COR-L47 (cell line): ENCODE data around the gene ANKS6.
A peak's percentile ranks its signal among the peaks of the same experiment; 100 is the strongest.

ENCODE experiments used
- DNase-seq: peaks from one replicate; lab custom pipeline; 2025; lab: John Stamatoyannopoulos, UW

ANKS6 gene

GRCh38 chr9:98815391-98815951 is 19.1 kb upstream of the ANKS6 start:
- DNase-seq: no peak

DNA sequence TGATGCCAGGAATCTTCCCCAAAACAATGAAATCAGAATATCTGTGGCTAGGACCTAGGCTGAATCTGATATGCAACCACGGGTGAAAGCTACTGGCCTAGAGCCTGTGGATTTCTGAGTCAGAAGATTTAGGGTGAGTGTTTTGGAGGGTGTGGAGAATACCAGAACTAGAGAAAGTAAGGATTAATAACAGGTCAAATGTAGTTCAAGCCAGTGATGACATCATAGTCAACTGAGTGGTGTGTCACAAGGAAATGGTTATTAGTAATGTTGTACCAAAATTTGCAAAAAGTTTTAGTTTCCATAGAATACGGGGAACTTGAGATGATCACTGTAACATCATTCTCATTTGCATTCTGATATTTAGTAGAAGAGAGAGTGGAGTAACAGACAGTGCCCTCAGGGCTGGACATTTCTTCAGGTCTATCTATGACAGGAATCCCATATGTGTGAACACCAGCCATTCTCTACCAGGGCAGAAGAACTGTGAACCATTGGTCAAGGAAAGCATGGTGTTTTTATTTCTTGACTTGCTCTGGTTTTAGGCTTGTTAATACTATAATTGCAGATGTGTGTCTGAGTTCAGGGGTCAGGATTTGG is 14.8 kb upstream of the ANKS6 start:
- no peak for DNase-seq

DNA sequence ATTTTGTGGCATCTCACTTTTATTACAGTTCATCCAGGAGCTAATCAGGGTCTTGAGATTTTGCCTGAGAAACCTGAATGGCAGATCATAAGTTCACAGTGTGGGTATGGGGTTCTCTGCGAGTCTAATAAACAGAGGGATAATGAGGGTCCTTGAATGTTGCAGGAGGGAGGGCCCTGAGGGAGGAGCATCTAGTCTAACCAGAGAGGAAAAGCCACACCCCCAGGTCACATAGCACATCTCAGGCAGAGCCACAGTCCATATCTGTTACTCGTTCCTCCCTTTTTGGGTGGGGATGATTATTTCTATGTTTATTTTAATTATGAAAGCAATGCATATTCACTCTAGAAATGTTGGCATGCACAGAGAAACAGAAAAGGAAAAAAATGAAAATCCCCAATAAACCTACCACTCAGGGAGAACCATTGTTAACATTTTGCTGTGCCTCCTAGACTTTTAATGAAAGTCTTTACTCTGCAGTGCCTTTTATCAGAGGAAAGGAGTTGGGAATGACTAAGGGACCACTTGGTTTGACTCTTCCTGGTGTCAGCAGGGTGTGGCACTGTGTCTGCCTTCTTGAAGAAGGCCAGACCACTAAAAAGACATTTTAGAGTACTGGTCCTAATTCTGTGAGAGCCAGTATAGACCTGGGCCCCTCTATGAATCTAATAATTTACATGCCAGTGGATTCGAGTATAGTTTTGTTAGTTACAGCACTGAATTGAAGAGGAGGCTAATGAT is 13.9 kb upstream of the ANKS6 start:
- DNase-seq: no peak

- DNase-seq: peak; percentile 13
Measured at GRCh38 chr9:98809311-98810101, 13.2 kb upstream of the ANKS6 start.

DNA sequence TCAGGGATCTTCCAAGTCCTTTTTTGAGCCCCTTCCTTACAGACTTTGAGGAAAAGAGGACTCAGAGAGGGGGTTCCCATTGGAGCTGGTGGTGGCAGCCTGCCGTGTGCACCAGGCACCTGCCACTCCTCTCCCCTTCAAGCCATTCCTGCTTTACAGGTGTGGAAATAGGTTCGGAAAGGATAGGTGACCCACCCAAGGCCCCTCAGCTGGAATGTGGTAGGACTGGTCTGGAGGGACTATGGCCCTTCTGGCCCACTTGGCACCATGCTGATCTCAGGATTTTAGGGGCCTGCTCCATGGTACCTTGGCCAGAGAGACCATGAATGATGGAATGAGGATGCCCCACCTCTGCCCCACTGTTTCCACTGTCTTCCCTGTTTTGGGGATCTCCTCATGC is 12.5 kb upstream of the ANKS6 start:
- DNase-seq: no peak

DNA sequence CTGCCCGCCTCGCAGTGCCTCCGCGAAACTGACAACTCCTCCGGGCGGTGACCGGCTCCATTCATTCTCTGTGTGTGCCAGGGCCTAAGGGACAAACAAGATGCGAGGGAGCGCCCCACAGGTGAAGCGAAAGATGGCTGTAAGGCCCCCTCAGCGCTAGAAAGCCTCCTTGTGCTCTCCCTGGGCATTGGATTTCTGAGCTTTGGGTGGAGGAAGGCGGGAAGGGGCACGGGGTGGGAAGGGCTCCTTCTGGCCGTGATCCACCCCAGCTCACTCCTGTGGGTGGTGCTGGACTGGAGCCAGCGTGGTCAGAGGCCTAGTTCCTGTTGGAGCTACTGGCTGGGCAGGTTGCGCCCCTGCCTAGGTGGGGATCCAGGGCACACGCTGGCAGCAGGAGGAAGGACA is 12.1 kb upstream of the ANKS6 start:
- DNase-seq: no peak

- peak; percentile 12 for DNase-seq
Measured at GRCh38 chr9:98807814-98808195, 11.4 kb upstream of the ANKS6 start.

- DNase-seq: peak; percentile 22
Measured at GRCh38 chr9:98807070-98807813, 10.9 kb upstream of the ANKS6 start, which contains the start of gene GALNT12. Gene GALNT12, plus strand, starts transcription at chr9:98807670. Its CDS starts 29 bp downstream, at chr9:98807699.

DNA sequence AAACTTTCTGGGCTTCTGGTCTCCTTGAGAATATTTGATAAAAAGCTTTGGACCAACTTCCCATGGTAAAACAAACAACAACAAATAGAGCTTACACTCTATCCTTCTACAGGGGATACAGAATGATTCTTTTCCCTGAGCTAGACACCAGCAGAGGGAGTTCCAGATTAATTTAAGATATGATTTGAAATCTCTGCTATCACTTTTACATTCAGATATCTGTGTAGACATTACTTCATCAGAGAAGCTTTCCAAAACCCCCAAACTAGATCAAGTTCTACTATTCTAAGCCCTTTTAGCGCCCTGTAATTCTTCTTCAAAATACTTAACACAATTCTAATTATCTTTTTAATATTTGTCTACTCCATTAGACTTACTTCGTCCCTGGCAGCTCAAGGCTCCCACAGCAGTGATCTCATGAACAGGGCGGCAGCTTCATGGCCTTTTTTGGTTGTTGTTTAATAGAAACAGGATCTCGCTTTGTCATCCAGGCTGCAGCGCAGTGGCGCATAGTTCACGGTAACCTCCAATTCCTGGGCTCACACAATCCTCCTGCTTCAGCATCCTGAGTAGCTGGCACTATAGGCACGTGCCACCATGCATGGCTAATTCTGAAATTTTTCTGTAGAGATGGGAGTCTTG is 10.2 kb upstream of the ANKS6 start:
- peak; percentile 8 for DNase-seq

- no peak for DNase-seq
Measured at GRCh38 chr9:98805506-98806272, 9.3 kb upstream of the ANKS6 start.

DNA sequence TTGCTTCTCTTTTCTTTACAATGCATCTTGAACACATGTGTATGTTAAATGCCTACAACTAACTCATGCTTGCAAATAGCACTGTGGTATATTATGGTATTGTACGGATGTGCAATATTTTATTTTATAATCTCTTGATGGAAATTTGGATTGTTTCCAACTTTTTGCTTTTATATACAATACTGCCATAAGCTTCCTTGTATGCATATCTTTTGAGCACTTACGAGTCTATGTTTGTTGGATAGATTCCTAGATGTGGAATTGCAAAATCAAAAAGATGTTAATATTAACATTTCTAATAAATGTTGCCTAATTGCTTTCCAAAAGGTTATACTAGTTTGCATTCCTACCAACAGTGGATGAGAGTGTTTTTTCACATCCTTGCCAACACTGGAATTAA is 7.7 kb upstream of the ANKS6 start:
- no peak for DNase-seq

GRCh38 chr9:98801969-98802371 is 5.6 kb upstream of the ANKS6 start:
- no peak for DNase-seq

DNA sequence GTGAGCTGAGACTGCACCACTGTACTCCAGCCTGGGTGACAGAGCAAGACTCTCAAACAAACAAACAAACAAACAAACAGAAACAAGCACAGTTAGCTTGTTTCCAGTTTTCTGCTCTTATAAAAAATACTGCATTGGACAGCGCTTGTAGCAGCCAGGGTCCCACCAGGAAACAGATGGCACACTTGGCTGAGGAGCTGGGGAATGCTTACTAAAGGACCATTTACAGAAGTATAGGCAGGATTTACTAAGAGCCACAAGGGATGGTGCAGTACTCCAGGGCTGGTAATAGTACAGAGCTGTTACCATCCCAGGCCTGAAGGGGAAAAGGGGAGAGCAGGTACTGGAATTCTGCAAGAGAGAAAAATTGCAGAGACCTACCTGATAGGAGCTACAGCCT is 5.2 kb upstream of the ANKS6 start:
- DNase-seq: no peak

DNA sequence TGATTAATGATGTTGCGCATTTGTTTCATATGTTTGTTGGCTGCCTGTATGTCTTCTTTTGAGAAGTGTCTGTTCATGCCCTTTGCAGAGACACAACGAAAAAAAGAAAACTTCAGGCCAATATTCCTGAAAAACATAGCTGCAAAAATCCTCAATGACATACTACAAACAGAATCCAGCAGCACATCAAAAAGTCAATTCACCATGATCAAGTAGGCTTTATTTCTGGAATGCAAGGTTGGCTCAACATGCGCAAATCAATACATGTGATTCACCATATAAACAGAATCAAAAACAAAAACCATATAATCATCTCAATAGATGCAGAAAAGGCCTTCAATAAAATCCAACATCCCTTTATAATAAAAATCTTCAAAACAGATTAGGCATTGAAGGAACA is 1.9 kb upstream of the ANKS6 start:
- no peak for DNase-seq

DNA sequence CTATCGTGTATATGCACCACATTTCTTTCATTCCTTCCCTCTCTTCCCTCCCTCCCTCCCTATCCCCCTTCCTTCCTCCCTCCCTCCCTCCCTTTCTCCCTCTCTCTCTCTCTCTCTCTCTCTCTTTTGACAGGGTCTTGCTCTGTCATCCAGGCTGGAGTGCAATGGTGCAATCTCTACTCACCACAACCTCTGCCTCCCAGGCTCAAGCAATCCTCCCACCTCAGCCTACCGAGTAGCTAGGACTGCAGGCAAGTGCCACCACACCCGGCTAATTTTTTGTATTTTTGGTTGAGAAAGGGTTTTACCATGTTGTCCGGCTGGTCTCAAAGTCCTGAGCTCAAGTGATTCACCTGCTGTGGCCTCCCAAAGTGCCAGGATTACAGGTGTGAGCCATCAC is 1.1 kb upstream of the ANKS6 start:
- DNase-seq: no peak

DNA sequence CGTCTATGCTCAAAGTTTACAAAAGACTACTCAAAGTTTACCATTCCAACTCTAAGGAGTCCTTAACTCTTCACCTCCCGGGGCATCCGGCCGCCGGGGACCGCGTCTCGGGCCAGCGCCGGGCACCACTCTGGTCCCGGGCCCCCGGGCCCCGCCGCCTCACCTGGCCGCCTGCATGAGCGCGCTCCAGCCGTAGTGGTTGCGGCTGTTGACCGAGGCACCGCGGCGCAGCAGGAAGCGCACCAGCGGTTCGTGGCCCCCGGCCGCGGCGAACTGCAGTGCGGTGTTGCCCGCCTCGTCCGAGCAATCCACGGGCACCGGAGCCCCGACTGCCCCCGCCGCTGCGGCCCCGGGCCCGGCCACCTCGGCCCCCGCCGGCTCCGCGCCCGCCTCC is 388 bp downstream of the ANKS6 start:
- no peak for DNase-seq

GRCh38 chr9:98795295-98795955 is 930 bp downstream of the ANKS6 start:
- DNase-seq: no peak

- no peak for DNase-seq
Measured at GRCh38 chr9:98794802-98795201, 1.6 kb downstream of the ANKS6 start.

DNA sequence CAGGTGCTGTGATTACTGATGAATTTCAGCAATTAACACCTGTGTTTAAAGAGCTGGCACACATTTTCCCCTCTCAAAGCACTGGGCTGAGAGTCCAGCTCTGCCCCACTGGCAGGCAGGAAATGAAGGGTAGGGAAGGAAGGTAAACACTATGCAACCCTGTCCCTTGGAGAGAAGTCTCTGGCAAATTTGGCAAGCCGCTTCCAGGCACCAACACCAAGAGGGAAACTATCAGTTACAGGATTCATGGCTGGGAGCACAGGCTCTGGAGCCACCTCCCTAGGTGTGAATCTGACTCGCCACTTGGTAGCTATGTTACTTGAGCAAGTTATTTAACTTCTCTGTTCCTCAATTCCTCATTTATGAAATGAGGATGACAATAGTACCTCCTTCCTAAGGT is 3.3 kb downstream of the ANKS6 start:
- peak; percentile 41 for DNase-seq
